NCI-H1694 treated with DMSO at 0.1 percent for 48 hours (cell line): ENCODE results near the gene RTN4.

Source experiments
- DNase-seq: peaks from one replicate; lab custom pipeline; 2025; lab: John Stamatoyannopoulos, UW

The RTN4 gene

GRCh38 chr2:54948120-54948519, 102.1 kb downstream of the RTN4 start:
- DNase-seq: no peak

GRCh38 chr2:54947646-54948045, 102.6 kb downstream of the RTN4 start:
- DNase-seq: no peak

GRCh38 chr2:54947136-54947535, 103.1 kb downstream of the RTN4 start:
- no peak for DNase-seq

GRCh38 chr2:54946220-54946805, 103.9 kb downstream of the RTN4 start:
- no peak for DNase-seq

GRCh38 chr2:54945391-54946219, 104.6 kb downstream of the RTN4 start:
- no peak for DNase-seq

GRCh38 chr2:54944724-54945326, 105.4 kb downstream of the RTN4 start:
- DNase-seq: no peak

GRCh38 chr2:54942373-54942772, 107.9 kb downstream of the RTN4 start:
- DNase-seq: no peak

- no peak for DNase-seq
Observed at GRCh38 chr2:54941248-54941984, 108.8 kb downstream of the RTN4 start.

- DNase-seq: no peak
Observed at GRCh38 chr2:54940723-54941122, 109.5 kb downstream of the RTN4 start.

GRCh38 chr2:54939446-54940118, 110.7 kb downstream of the RTN4 start:
- no peak for DNase-seq

GRCh38 chr2:54936766-54937165, 113.5 kb downstream of the RTN4 start:
- no peak for DNase-seq

- DNase-seq: no peak
Observed at GRCh38 chr2:54935389-54935788, 114.9 kb downstream of the RTN4 start.

GRCh38 chr2:54931473-54931872, 118.8 kb downstream of the RTN4 start:
- no peak for DNase-seq

GRCh38 chr2:54928719-54929118, 121.5 kb downstream of the RTN4 start:
- DNase-seq: no peak

- DNase-seq: no peak
Observed at GRCh38 chr2:54927751-54928615, 122.3 kb downstream of the RTN4 start.

GRCh38 chr2:54927085-54927750, 123.0 kb downstream of the RTN4 start:
- no peak for DNase-seq

GRCh38 chr2:54925022-54925421, 125.2 kb downstream of the RTN4 start:
- no peak for DNase-seq

- no peak for DNase-seq
Observed at GRCh38 chr2:54924121-54924520, 126.1 kb downstream of the RTN4 start.
